ENCODE data around the gene IRGQ.

The IRGQ gene

GRCh38 chr19:43574424-43575155 is 21.3 kb downstream of the IRGQ start:
- no peak for DNase-seq (ENCODE audit: low read depth)
- H3K4me3 ChIP-seq (ENCODE audit: low read depth, low read length) = peak overlapping the region; percentile 96
- TF ChIP-seq MYC (IDR thresholded peaks at IDR 0.05; ENCODE audit: low read depth, low read length) (no peak), POLR2A (IDR thresholded peaks at IDR 0.05; ENCODE audit: extremely low read depth, insufficient read length) (no peak), MAX (IDR thresholded peaks at IDR 0.05; ENCODE audit: low read depth, low read length) (no peak), CTCF (IDR thresholded peaks at IDR 0.05; ENCODE audit: low read depth, low read length) (no peak)

GRCh38 chr19:43572171-43572588 is 23.8 kb downstream of the IRGQ start:
- no peak overlapping the region for H3K4me3 ChIP-seq (ENCODE audit: low read depth, low read length)
- TF ChIP-seq MAX (IDR thresholded peaks at IDR 0.05; ENCODE audit: low read depth, low read length) (no peak), POLR2A (IDR thresholded peaks at IDR 0.05; ENCODE audit: extremely low read depth, insufficient read length) (no peak), CTCF (IDR thresholded peaks at IDR 0.05; ENCODE audit: low read depth, low read length) (no peak), MYC (IDR thresholded peaks at IDR 0.05; ENCODE audit: low read depth, low read length) (no peak)
- no peak for DNase-seq (ENCODE audit: low read depth)

GRCh38 chr19:43570174-43570791 is 25.7 kb downstream of the IRGQ start:
- TF ChIP-seq MYC (IDR thresholded peaks at IDR 0.05; ENCODE audit: low read depth, low read length) = no peak
- H3K4me3 ChIP-seq (ENCODE audit: low read depth, low read length) = no peak overlapping the region
- no peak for DNase-seq (ENCODE audit: low read depth)

GRCh38 chr19:43569657-43570056 is 26.3 kb downstream of the IRGQ start:
- TF ChIP-seq POLR2A (IDR thresholded peaks at IDR 0.05; ENCODE audit: extremely low read depth, insufficient read length) (no peak), MAX (IDR thresholded peaks at IDR 0.05; ENCODE audit: low read depth, low read length) (no peak), CTCF (IDR thresholded peaks at IDR 0.05; ENCODE audit: low read depth, low read length) (no peak), MYC (IDR thresholded peaks at IDR 0.05; ENCODE audit: low read depth, low read length) (no peak)
- H3K4me3 ChIP-seq (ENCODE audit: low read depth, low read length) = no peak overlapping the region
- DNase-seq (ENCODE audit: low read depth) = no peak

GRCh38 chr19:43564800-43565199 is 31.1 kb downstream of the IRGQ start:
- no peak for TF ChIP-seq POLR2A (IDR thresholded peaks at IDR 0.05; ENCODE audit: extremely low read depth, insufficient read length)
- no peak for TF ChIP-seq MYC (IDR thresholded peaks at IDR 0.05; ENCODE audit: low read depth, low read length)
- TF ChIP-seq CTCF (IDR thresholded peaks at IDR 0.05; ENCODE audit: low read depth, low read length) = no peak
- no peak for TF ChIP-seq MAX (IDR thresholded peaks at IDR 0.05; ENCODE audit: low read depth, low read length)
- H3K4me3 ChIP-seq (ENCODE audit: low read depth, low read length) = no peak overlapping the region
- DNase-seq (ENCODE audit: low read depth) = no peak

- DNase-seq (ENCODE audit: low read depth) = peak; percentile 30
- H3K4me3 ChIP-seq (ENCODE audit: low read depth, low read length) = no peak overlapping the region
- TF ChIP-seq MYC (IDR thresholded peaks at IDR 0.05; ENCODE audit: low read depth, low read length) = no peak
- TF ChIP-seq POLR2A (IDR thresholded peaks at IDR 0.05; ENCODE audit: extremely low read depth, insufficient read length) = no peak
- no peak for TF ChIP-seq CTCF (IDR thresholded peaks at IDR 0.05; ENCODE audit: low read depth, low read length)
- no peak for TF ChIP-seq MAX (IDR thresholded peaks at IDR 0.05; ENCODE audit: low read depth, low read length)
These were observed 32.0 kb downstream of the IRGQ start for GRCh38 chr19:43563816-43564457.
